ENCODE results near the gene ICE1.
A peak's percentile ranks its signal among the peaks of the same experiment; 100 is the strongest.
"Not testable (repeated sequence)": the region's sequence is repeated elsewhere in the genome, so short reads cannot be mapped to it uniquely, and the experiment has no call there.

ICE1 gene, protein sequence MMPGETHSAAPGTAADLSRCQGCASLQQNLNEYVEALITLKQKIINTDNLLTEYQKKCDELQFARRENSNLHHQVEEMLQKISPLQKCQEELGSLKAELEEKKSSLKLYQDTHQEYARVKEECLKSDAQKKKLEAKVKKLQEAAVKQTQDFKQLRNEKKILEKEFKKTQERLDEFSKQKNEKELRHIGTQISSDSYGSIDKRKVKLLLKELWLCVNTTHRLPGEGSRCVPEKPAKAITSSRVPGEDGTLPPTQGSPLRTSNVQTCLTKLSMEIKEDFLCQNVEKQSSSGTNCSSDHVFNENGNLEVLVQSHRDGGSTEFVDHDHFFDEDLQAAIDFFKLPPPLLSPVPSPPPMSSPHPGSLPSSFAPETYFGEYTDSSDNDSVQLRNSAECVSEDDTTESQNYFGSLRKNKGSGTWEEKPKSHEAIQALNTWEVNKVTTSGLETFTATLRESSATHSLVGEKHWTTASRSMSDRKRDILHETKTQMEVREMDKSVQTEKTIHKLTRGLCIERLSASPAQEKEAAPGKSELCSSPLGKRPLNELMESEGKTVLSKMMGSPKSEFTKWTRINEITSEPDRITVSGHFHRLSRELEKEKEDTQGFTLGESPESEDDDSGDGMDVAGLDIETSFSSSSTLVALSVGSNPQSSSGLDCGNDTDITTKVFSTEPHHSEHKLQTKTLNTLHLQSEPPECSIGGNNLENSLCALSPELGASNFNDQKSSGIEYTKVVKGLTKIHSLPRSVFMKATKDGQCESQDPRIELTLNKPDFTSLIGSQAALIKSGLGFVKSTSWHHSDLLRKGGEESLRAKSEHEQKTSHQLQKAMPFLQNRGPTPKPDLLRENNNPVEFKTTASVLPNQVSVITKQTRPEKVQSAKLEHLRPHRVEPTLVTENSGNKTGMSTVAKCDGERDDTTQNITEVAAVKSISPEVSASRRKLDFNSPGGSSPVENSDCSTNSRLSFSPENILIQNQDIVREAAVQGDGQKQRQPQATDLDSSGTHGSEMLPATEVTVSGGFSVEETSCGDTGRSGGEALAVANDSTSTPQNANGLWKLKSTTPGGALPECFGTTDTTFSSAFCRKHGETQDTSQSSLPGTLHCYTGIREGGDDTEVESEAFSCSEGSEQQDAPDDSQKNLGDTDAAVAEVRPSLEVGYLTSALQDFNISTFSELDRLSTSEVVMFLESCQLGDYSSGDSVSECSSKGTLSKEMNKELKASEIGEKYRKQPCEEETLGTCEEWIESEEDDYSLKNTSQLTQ (N-terminal part only)

DNA sequence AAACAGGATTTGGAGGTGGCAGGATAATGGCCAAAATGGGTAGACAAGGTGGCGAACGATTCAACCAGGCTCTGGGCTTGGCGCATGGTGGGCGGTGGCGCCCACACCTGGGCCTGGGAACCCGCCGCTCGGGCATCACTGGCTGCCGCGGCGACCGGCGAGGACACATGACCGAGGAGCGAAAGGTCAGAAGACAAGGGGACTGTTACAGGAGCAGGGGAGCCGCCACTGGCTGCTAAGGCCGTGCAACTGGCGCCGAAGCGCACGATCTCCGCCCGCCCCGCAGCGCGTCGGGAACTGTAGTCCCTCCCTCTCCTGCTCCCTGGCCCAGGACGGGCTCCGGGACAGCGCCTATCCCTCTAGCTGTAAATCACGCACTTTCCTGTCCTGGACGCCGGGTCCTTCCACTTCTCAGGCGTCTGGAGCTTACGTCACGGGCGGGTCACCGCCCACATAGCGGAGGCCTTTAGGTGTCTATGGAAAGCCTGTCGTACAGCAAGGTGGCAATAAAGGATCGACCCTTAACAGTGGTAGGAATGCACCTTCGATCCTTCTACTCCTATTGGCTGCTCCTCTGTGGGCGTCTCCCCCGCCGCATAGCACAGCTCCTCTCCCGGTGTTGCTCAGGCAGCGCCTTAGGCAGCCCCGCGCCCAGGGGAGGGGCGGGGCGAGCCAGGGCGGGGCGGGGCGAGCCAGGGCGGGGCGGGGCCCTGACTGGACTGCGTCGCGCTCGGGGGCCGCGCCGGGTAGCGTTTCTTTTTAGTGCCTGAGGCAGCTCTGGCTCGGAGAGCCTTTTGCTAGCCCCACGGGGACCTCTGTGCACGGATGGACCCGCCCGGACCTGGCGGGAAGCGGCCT, at the start of gene ICE1:
Gene ICE1, plus strand, starts transcription at position 717 of the 858 bp plus-strand sequence. CDS start 239 bp downstream, outside the sequence.
- peak; percentile 92 for DNase-seq (ENCODE audit: low read depth, low spot score)

GRCh38 chr5:5372930-5373329, 49.5 kb upstream of the ICE1 start:
- DNase-seq (ENCODE audit: low read depth, low spot score), result no peak

DNA sequence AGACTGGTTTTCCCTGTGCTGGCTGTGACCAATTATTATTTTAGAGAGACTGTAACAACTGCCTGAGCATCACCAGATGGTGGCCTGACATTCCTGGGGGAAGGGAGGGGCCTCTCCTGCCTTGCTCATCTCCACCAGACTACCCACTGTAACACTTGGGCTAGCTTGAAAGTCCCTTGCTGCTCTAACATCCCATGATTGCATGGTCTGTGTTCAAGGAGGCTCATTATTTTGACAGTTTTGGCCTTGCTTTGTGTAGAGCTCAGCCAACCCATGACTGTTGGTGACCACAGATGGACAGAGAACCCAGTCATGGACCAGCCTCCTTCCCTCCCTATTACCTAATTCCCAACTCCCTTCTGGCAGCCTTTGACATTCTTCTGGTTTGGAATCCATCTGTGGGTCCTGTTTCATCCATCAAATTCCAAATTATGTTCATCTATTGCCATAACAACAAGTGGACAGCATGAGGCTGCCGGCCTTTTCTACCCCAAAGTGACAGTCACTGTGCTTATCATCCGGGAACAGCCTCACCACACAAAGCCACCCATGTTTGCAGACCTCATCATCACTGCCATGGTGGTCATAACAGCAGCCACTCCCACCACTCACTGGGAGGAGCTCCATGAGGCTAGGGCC, 49.0 kb upstream of the ICE1 start:
- DNase-seq (ENCODE audit: low read depth, low spot score), result no peak

DNA sequence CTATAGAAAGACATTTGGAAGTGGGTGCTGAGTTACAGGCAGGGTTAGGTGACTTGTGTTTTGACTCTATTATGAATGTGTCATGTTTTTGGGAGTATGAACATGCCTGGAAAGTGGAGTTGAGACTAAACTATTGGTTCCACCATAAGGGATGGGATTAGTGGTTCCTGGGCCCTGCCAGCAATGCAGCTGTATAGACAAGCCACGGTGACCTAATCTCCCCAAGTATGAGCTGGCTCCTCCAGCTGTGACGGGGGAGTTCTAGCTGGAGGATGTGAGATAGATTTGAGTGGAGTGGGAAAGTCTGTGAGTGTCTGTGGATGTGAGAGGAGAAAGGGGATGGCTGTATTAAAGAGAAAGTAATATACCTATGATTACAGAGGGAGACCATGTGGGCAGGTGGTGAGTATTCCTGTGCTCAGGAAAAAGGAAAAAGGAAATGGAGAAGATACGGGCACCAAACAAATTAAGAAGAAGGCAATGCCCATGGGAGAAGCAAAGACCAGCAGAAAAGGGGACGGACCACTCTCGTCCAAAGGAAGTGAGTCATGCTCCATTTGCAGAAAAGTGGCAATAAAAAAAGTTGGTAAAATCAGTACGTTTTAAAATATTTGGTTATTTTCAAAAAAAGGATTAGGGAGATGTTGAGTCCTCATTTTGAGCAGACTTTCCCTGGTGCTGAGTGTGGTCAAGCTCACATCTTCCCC, 48.3 kb upstream of the ICE1 start:
- DNase-seq (ENCODE audit: low read depth, low spot score), result no peak

DNA sequence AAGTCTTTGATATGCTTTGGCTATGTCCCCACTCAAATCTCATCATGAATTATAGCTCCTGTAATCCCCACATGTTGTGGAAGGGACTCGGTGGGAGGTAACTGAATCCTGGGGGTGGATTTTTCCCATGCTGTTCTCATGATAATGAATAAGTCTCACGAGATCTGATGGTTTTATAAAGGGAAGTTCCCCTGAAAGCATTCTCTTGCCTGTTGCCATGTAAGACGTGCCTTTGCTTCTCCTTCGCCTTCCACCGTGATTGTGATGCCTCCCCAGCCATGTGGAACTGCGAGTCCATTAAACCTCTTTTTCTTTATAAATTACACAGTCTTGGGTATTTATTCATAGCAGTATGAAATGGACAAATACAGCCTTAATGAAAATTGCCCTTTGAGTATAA, 44.7 kb upstream of the ICE1 start:
- no peak for DNase-seq (ENCODE audit: low read depth, low spot score)

- no peak for DNase-seq (ENCODE audit: low read depth, low spot score)
Observed at GRCh38 chr5:5378531-5378930, 43.9 kb upstream of the ICE1 start.

- DNase-seq (ENCODE audit: low read depth, low spot score), result peak; percentile 50
Observed at GRCh38 chr5:5380298-5380697, 42.2 kb upstream of the ICE1 start.

DNA sequence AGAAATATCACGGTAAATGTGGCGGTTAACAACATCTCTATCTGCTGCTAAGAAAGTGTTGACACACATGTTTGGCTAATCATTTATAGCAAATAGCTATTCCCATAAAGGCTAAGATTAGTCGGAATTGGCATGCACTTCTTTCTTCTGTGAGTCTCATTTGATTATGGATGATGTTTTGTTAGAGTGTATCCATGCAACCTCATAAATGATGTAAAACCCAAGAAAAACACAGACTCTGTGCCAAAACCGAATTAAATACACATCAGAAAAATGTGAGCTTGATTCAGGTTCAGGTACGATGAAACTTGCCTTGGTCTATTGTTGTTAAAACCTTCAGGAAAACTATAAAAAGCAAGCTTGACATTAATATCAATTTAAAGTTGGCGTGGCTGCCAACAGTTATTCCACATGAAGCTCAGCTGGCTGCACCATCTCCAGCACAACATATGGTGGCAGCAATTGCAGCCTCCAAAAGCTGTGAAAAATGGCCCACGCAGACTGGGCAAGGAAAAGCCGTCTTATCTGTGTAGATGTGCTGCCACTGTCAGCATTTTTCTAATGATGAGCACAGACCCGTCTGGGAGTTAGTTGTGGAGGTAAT, 41.1 kb upstream of the ICE1 start:
- no peak for DNase-seq (ENCODE audit: low read depth, low spot score)

DNA sequence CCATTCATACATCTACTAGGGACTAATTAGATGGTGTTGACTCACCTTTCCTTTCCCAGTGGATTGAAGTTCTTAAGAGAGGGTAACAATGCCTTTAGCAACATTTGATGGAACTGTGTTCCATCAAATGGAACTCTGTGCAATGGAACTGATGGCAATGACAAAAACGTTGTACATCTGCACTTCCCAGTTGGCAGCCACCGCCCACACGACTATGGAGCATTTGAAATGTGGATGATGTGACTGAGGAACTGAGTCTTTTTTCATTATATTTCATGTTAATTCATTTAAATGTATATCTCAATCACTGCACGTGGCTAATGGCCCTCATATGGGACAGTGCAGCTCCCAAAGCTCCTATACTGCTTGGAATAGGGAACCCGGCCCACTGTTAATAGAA, 39.0 kb upstream of the ICE1 start:
- DNase-seq (ENCODE audit: low read depth, low spot score), result no peak

- no peak for DNase-seq (ENCODE audit: low read depth, low spot score)
Observed at GRCh38 chr5:5384660-5385330, 37.7 kb upstream of the ICE1 start.

DNA sequence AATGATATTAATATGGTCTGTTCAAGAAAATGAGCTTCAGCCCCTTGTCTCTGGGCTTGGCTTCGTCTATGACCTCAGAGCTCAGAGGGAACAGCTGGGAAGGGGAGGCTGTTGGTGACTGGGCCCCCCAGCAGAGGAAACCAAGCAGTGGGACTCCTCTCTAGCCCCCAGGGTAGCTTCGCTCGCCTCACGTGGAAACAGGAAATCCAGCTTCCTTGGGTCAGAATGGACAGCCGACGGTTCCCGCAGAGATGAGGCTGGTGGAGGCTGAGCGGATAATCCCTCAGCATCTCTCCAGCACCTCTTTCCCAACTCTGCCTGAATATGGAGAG, 37.2 kb upstream of the ICE1 start:
- no peak for DNase-seq (ENCODE audit: low read depth, low spot score)

DNA sequence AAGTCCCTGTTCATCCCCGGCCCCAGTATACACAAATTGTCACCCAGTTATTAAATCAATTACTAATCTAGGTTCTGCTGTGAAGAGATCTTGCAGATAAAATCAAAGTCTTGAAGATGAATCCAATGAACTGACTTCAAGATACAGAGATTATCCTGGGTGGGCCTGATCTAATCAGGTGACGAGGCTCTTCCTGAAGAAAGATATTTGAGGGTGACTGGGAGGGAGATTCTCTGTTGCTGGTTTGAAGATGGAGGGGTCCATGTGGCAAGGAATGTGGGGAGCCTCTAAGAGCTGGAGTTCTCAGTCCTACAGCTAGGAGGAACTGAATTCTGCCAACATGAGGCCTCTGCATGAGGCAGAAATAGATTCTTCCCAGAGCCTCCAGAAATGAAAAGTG, 36.1 kb upstream of the ICE1 start:
- DNase-seq (ENCODE audit: low read depth, low spot score), result no peak

DNA sequence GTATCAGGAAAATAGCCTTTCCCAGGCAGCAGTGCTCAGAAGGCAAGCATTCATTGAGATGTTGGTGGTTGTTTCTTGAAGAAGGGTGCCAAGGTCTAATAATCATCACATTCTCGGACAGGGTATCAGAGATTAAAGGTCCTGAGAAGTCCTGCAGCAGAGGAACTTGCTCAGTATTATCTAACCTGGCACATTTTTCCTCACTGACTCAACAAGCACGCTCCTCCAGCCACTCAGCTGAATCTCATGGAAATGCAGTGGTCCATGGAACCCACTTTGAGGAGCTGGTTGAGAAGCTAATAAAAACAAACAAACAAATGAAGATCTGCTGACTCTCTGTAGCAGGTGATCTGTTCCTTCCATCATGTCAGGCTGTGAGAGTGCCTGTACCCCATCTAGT, 35.3 kb upstream of the ICE1 start:
- DNase-seq (ENCODE audit: low read depth, low spot score), result no peak

GRCh38 chr5:5387777-5388176, 34.7 kb upstream of the ICE1 start:
- no peak for DNase-seq (ENCODE audit: low read depth, low spot score)

DNA sequence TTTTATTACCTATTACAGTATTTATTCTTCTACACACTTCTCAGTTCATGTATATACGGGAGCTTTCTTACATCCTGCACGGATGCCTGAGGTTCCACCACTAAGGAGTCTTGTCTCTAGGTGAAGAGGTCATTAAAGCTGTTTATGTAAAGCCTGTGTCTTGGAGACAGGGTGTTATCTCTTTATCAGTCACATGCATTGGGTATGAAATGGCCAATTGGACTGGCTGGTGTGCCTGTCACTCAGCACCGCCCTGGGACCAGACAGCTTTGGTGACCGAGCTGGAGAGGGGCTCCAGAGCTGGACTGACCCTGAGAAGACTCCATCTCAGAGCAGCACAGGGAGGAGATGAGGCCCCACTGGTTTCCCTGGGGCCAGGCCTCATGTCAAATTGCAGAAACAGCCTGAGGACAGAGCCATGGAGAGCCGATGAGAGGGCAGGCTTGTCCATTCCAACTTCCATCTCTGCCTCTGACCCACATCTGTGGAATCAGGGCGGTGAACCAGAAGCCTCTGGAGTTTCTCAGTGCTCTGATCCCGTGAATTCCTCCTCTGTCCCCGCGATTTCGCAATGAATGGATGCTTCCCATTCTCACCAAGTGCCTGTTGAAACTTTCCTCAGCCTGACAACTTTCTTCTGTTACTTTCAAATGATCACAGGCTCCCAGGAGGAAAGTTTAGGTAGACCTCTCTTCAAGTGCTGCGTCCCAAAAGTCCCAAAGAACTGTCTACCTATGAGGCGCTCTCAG, 32.2 kb upstream of the ICE1 start:
- not testable (repeated sequence) for DNase-seq (ENCODE audit: low read depth, low spot score)

GRCh38 chr5:5392504-5392903, 30.0 kb upstream of the ICE1 start:
- DNase-seq (ENCODE audit: low read depth, low spot score), result not testable (repeated sequence)

DNA sequence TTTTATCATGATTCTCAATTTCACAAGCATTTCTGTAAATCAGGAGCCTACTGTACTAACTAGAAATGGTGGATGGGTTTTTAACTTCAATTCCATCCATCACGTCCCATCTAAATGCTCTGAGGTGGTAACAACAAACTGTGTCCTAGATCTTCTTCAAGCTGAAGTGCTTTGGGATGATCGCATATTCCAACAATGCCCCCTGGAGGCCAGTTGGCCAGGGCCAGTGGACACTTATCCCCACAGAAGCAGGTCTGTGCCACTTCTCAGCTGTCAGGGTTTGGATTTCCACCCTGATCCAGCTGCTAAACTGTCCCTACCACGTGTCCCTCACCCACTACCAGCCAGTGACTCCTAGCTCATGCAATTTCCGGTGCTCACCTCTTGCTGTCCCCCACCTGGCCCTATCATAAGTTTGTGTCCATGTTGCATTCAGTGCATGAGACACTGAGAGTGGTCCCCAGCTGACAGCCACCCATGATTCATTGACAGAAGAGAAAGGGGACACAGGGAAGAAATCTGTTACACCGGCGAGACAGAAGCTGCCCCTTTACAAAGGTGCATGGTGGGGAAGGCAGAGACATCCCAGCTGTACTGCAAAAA, 28.0 kb upstream of the ICE1 start:
- not testable (repeated sequence) for DNase-seq (ENCODE audit: low read depth, low spot score)

DNA sequence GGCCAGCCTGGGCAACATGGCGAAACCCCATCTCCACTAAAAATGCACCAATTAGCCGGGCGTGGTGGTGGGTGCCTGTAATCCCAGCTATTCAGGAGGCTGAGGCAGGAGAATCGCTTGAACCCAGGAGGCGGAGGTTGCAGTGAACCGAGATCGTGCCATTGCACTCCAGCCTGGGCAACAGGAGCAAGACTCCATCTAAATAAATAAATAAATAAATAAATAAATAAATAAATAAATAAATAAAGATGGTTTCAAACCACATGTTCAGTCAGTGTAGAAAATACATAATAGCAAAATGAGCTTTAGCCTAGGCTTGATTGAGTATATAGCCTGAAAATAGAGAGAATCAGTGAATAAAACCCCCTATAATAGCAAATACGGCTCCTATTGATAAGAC, 27.4 kb upstream of the ICE1 start:
- DNase-seq (ENCODE audit: low read depth, low spot score), result not testable (repeated sequence)

All from brain pericyte (primary cell).